Stimulated activated CD4-positive, alpha-beta T cell treated with anti-CD3 and anti-CD28 coated beads, Interleukin-15, amount 100 ng/mL, for 24 hours (primary cell): ENCODE results near the gene DUSP28.

Source experiments
- DNase-seq: peaks from one replicate; pipeline ENCODE4 v3.0.0-alpha.2; 2020

Gene DUSP28

GRCh38 chr2:240588006-240588655 is 28.0 kb downstream of the DUSP28 start:
- DNase-seq: no peak

DNA sequence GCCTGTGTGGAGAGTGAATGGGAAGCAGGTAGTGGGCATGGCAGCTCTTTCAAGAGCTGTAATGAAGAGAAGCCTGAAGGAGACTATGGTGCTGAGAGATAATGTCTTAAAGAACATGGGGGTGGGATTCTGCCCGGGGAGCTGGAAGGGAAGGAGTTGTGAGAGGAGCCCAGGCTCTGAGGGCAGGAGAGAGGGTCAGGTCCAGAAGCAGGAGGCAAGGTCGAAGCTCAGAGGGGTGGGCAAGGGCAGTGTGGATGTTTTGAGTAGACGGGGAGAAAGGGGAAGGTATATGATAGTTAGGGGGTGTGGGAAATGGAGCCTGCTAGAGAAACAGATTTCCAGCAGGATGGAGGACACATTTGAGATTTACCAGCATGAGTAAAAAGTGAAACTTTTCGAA is 28.5 kb downstream of the DUSP28 start:
- no peak for DNase-seq

GRCh38 chr2:240589375-240589774 is 29.2 kb downstream of the DUSP28 start:
- no peak for DNase-seq

DNA sequence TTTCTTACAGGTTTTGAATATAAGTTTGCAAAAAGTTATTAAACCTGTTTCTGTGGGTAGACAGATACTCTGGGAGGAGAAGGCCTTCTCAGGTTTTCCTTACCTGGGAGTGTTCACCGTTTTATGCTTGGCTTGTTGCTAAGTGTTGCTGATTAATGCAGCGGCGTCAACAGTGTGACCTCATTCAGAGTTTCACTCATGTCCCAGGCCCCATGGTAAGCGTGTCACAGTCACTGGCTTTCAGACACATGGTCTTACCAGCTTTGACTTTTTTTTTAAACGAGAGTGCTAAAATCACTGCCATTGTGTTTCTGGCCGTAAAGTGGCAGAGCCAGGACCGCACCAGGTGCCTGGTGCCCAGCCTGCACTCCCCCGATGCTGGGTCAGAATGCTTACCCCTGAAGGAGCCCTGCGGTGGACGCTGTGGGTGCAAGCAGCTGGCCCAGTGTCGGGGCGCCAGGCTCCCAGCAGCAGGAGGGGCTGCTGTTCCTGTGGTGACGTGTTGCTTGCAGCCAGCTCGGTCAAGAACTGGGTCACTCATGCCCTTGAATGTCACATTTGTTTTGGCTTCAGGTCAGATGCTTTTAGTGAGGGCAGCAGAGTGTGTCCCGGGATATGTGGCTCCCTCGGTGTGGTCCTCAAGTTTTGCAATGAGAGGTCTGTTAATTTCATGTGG is 29.8 kb downstream of the DUSP28 start:
- DNase-seq: no peak

DNA sequence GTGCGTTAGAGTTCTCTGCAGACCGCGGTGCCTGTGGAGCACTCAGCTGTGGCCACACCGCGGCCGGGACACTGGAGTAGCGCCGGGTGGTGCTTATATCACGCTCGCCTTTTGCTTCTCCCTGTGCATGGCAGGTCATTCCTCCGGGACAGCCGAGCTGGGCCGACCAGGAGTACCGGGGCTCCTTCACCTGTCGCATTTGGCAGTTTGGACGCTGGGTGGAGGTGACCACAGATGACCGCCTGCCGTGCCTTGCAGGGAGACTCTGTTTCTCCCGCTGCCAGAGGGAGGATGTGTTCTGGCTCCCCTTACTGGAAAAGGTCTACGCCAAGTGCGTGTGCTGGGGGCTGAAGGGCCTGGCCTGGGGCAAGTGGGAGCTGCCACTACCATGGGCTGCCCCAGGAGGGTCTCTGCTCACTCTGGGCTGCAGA is 30.5 kb downstream of the DUSP28 start:
- DNase-seq: no peak

GRCh38 chr2:240591226-240591625 is 31.1 kb downstream of the DUSP28 start:
- no peak for DNase-seq

DNA sequence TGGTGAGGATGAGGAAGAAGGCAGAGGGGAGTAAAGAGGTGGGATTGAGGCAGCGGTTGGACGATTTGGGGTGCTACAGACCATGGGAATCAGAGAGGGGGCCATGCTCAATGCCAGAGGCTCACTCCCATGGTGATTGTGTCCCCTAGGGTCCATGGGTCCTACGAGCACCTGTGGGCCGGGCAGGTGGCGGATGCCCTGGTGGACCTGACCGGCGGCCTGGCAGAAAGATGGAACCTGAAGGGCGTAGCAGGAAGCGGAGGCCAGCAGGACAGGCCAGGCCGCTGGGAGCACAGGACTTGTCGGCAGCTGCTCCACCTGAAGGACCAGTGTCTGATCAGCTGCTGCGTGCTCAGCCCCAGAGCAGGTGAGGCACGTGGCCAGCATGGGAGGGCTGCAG is 31.6 kb downstream of the DUSP28 start:
- no peak for DNase-seq

DNA sequence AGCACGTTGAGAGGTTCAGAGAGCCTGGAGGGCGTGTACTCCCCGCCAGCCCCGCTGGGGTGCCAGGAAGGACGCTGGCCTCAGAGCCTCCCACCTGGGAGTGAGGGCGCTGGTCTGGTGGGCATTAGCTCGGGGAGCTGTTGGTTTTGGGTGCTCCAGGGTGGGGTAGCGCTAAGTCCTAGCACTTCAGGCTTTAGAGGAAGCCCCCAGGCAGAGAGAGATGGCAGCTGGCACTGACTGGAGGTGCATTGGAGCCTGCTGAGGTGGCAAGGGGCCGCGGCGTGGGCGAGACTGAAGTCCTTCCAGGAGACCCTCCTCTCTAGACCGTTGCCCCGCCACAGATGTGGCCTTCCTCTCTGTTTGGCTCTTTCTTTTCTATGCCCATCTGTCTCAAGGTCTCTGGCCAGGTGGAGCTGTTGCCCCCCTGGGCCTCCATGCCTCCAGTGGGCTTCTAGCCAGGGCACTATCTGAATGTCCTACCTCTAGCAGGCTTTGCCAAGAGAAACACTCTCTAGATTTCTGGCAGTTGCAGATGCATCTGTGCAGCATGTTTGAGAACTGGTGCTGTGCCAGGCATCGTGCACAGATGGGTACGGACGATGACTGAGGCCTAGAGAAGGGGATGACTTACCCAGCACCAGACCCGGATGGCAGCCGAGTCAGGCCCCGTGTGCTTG is 33.0 kb downstream of the DUSP28 start:
- DNase-seq: no peak

- DNase-seq: no peak
Measured at GRCh38 chr2:240593703-240594451, 33.7 kb downstream of the DUSP28 start.

- DNase-seq: no peak
Measured at GRCh38 chr2:240594511-240595380, 34.6 kb downstream of the DUSP28 start.

GRCh38 chr2:240595381-240596079 is 35.4 kb downstream of the DUSP28 start:
- DNase-seq: peak; percentile 52

GRCh38 chr2:240596080-240596460 is 35.9 kb downstream of the DUSP28 start:
- DNase-seq: peak; percentile 0

GRCh38 chr2:240596491-240596931 is 36.4 kb downstream of the DUSP28 start:
- peak; percentile 1 for DNase-seq

DNA sequence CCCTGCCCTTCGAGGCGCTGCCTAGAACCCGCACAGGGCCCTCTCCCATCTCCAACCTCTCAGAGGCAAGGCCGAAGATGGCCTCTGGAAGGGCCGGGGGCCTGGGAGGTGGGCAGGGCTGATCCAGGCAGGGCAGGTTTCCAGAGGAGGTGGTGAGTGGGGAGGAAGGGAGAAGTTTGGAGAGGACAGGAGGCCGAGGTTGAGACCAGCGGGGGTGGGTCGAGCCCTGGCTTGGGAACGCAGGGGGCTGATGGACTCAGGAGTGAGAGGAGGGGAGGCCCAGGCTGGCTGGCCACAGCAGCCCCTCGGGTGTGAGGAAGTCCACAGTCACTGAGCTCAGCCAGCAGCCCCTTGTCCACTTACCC is 36.9 kb downstream of the DUSP28 start:
- peak; percentile 0 for DNase-seq

DNA sequence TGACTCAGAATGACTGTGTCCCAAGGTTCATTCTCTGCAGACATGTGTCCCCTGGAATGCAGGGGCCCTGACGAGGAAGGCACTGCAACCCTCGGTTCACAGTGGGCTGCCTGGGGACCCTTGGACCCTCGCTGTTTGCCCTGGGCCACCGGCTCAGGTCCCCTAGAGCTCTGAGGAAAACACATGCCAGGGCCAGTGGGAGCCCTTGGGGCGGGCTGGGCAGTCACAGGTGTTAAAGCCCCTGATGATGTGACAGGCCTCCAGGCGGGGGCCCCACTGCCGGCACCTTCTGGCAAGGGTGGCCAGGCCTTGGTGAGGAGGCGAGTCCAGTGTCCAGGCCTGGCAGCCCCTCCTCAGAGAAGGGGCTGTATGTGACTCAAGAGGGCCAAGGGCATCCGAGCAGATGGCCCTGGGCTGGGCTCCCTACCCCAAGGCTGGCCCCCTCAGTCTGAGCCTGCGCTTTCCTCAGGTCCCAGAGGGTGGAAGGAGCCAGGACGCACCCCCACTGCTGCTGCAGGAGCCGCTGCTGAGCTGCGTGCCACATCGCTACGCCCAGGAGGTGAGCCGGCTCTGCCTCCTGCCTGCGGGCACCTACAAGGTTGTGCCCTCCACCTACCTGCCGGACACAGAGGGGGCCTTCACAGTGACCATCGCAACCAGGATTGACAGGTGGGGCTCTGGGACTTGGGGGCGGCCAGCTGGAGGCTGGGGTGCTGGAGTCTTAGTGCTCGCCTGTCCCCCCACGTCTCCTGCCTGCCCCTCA is 37.4 kb downstream of the DUSP28 start:
- no peak for DNase-seq

- DNase-seq: no peak
Measured at GRCh38 chr2:240598311-240598911, 38.3 kb downstream of the DUSP28 start.

GRCh38 chr2:240599141-240599583 is 39.0 kb downstream of the DUSP28 start:
- DNase-seq: no peak

- no peak for DNase-seq
Measured at GRCh38 chr2:240600451-240600961, 40.3 kb downstream of the DUSP28 start.

- peak; percentile 1 for DNase-seq
Measured at GRCh38 chr2:240601061-240601830, 41.1 kb downstream of the DUSP28 start.

- DNase-seq: no peak
Measured at GRCh38 chr2:240601831-240602160, 41.6 kb downstream of the DUSP28 start.
